GM19023 (cell line): ENCODE results near the gene ABCB4.
"Not testable (repeated sequence)": the region's sequence is repeated elsewhere in the genome, so short reads cannot be mapped to it uniquely, and the experiment has no call there.

Source experiments
- ATAC-seq: cut with Tn5 transposase; IDR thresholded peaks from one replicate; pipeline ENCODE4 v1.9.1; 2021; ENCODE audit warnings: mild to moderate bottlenecking, moderate library complexity; ENCODE audit not compliant: unreplicated experiment

The ABCB4 gene

GRCh38 chr7:87479951-87480350, 4.5 kb upstream of the ABCB4 start:
- ATAC-seq = no peak

GRCh38 chr7:87476179-87476557, 688 bp upstream of the ABCB4 start:
- ATAC-seq = no peak

GRCh38 chr7:87474533-87475358, 734 bp downstream of the ABCB4 start:
- peak; percentile 67 for ATAC-seq

DNA sequence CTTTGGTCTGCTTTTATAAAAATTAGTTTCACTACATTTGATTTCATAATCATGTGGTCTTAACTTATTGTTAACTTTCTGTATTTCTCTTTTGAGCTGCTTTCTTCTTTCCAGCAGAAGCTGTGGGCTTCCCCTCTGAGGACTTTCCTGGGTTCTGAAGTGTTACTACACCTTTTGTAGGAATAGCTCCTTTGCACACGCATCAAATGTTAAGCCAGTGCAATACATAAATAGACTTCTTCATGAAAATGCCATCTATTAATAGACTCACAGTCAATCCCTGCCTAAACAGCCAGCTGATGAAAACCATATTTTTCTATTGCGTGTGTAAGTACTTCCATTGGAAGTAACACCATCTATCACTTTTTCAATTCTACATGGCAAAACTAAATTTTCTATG, 1.5 kb downstream of the ABCB4 start:
- ATAC-seq = no peak

DNA sequence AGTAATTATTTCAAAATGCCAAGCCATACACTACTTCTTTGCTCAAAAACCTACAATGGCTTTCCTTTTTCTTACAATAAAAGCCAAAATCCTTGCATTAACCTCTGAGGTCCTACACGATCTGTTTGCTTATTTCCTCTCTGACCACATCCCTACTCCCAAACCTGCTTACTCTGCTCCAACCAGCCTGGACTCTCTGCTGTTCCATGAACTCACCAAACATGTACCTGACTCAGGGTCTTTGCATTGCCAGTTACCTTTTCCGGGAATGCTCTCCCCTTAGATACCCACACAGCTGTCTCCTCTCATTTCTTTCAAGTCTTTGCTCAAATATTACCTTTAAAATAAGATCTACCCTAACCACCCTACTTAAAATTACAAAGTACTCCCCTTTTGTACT, 2.3 kb downstream of the ABCB4 start:
- ATAC-seq = no peak

DNA sequence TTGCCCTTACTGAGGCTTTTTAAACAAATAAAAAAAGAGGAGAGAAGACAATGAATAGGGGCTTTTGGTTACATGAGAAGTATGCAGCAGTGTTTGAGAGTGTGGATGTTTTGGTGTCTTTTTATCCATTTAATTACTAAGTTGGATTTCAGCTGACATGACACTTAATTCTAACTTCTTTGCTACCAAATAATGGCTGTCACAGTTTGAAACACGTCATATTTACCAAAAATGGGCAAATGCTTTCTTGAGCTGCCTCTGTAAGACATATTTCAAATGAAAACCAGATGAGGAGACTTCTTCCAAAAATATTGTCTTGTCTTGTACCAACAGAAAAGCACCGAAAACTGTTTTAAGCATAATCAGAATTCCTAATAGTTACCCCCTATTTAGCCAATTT, 4.0 kb downstream of the ABCB4 start:
- no peak for ATAC-seq

DNA sequence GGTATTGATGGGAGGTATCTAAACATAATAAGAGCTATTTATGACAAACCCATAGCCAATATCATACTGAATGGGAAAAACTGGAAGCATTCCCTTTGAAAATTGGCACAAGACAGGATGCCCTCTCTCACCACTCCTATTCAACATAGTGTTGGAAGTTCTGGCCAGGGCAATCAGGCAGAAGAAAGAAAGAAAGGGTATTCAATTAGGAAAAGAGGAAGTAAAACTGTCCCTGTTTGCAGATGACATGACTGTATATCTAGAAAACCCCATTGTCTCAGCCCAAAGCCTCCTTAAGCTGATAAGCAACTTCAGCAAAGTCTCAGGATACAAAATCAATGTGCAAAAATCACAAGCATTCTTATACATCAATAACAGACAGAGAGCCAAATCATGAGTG, 6.3 kb downstream of the ABCB4 start:
- ATAC-seq = not testable (repeated sequence)

DNA sequence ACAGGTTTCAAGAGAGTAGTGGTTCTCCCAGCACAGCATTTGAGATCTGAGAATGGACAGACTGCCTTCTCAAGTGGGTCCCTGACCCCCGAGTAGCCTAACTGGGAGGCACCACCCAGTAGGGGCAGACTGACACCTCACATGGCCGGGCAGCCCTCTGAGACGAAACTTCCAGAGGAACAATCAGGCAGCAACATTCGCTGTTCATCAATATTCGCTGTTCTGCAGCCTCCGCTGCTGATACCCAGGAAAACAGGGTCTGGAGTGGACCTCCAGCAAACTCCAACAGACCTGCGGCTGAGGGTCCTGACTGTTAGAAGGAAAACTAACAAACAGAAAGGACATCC, 10.0 kb downstream of the ABCB4 start:
- not testable (repeated sequence) for ATAC-seq

DNA sequence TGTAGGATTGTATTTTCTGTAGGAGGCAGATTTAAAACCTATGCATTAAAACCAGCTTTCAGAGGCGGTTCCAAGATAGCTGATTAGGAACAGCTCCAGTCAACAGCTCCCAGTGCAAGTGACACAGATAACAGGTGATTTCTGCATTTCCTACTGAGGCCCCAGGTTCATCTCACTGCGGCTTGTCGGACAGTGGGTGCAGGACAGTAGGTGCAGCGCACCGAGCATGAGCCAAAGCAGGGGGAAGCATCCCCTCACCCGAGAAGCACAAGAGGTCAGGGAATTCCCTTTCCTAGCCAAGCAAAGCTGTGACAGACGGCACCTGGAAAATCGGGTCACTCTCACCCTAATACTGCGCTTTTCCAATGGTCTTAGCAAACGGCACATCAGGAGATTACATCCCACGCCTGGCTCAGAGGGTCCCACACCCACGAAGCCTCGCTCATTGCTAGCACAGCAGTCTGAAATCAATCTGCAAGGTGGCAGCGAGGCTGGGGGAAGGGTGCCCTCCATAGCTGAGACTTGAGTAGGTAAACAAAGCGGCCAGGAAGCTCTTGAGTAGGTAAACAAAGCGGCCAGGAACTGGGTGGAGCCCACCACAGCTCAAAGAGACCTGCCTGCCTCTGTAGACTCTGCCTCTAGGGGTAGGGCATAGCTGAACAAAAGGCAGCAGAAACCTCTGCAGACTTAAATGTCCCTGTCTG, 10.5 kb downstream of the ABCB4 start:
- not testable (repeated sequence) for ATAC-seq

DNA sequence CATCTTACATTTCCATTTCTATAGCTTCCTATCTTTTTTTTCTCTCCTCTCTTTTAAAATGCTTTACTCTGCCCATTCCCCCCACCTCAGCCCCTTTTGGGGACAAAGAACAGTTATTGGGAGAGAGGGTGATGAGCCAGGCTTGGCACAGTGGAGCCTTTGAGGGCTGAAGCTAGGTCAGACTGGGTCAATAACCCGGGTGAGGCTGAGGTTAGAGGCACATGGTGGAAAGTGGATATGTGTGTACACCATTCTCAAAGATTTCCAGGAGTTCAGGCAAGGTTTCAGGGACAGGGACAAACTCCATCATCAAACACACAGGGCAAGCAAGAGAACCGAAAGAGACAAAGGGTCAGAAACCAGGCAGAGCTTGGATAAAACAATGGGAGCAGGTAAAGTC, 11.5 kb downstream of the ABCB4 start:
- ATAC-seq = no peak

DNA sequence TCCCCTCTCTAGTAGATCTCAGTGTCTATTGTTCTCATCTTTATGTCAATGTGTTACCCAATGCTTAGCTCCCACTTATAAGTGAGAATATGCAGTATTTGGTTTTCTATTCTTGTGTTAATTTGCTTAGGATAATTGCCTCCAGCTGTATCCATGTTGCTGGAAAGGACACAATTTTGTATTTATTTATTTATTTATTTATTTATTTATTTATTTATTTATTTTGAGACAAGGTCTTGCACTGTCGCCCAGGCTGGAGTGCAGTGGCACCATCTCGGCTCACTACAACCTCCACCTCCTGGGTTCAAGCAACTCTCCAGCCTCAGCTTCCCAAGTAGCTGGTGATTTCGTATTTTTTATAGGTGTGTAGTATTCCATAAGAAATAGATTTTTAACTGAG, 15.0 kb downstream of the ABCB4 start:
- ATAC-seq = not testable (repeated sequence)

DNA sequence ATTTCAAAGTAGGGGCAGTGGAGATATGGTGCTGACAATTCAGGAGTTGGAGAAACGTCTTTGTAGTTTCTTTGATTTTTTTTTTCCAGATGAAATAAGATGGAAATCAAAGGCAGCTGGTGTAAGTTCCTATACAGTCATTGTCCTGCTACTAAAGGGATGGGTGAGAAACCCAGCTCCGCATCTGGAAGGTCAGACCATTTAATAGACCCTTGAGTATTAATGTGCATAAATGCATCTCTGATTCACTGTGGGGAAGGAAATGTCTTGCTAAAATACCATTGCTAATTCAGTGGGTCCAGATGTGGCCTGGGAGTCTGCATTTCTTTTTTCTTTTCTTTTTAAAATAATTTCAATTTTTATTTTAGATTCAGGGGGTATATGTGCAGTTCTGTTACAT, 15.5 kb downstream of the ABCB4 start:
- ATAC-seq = no peak

DNA sequence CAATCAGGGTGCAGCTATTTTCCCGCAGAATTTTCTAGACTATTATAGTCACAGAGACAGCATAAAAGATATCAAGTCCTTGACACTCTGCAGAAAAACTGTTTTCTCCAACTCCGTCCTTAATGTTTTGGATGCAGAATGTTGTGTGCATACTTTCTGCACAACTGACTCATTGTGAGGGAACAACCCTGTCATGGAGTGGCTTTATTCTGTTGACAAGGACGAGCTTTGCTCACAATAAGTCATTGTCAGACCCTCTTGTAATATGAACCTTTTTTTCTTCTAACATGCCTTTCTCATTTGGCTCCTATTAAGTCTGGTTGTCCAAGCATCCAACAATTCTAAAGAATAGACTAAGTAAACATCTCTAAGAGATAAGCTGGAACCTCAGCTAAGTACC, 17.3 kb downstream of the ABCB4 start:
- no peak for ATAC-seq

- ATAC-seq = no peak
Observed at GRCh38 chr7:87456247-87456646, 19.2 kb downstream of the ABCB4 start.

GRCh38 chr7:87452279-87452678, 23.2 kb downstream of the ABCB4 start:
- ATAC-seq = no peak

DNA sequence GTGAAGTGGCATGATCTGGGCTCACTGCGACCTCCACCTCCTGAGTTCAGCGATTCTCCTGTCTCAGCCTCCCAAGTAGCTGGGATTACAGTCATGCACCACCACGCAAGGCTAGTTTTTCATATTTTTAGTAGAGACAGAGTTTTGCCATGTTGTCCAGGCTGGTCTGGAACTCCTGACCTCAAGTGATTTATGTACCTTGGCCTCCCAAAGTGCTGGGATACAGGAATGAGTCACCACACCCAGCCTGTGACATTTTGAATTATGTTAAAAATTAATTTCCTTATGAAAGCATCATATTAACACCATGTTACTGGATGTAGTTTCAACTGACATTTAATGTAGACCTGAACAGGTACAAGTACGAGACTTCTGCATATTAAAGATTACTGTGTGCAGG, 24.3 kb downstream of the ABCB4 start:
- ATAC-seq = no peak

- no peak for ATAC-seq
Observed at GRCh38 chr7:87450706-87451105, 24.8 kb downstream of the ABCB4 start.

DNA sequence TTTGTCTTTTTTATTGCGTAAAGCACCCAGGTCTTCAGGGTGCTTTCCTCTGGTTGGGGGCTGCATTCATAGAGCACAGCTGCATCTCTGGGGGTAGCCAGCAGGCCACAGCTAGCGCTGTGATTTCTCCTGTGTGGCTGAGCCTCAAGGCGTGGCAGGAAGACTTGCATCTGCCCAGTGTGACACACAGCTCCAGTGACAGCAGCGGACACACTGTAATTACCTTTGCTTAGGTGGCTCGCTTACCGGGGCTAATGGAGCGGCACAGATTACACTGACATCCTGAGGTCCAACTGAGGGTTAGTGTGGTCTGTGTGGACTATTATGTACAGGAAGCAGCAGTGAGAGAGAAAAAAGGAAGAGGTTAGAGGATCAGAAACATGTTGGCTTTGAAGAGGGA, 27.1 kb downstream of the ABCB4 start:
- ATAC-seq = no peak

- ATAC-seq = no peak
Observed at GRCh38 chr7:87447116-87447635, 28.3 kb downstream of the ABCB4 start.

DNA sequence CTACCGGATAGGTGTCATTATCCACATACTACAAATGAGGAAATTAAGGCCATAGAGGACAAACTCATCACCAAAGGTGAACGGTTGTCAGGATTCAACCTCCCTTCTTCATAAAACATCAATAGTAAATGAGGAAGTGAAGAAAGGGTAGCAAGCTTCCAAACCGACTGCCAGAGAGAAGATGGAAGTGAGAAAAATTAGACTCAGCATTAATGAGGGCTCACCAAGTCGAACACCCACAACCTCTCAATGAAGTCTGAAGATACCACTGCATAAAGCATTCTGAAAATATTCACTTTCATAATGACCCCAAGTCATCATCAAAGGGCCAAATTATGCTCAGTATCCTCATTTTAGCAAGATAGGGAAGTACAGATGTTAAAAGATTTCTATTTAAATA, 29.6 kb downstream of the ABCB4 start:
- peak; percentile 86 for ATAC-seq

DNA sequence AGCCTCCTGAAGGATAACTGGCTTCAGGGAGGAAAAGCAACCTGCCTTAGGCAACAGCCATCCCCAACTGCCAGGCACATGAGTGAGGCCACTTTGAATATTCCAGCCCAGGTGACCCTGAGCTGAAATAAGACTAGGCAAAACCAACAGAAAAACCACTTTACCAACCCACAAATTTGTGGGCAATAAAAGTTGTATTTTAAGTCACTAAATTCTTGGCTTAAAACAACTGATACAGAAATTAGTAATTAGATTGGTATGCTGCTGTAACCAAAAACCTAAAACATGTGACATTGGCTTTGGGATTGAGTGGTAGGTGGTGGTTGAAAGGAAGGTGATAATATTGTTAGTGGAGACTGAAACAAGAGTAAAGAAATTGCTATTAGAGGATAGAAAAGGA, 39.9 kb downstream of the ABCB4 start:
- no peak for ATAC-seq

DNA sequence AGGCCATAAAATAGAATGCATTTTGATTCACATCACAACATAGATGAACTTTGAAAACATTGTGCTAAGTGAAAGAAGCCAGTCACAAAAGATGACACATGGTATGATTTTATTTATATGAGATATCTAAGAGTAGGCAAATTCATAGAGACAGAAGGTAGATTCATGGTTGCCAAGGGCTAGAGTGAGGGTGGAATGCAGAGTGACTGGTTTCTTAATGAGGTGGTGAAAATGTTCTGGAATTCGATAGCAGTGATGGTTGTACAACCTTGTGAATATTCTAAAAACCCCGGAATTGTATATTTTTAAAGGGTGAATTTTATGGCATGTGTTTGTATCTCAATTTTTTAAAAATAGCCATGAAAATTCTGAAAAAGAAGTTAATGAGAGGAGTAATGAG, 42.9 kb downstream of the ABCB4 start:
- ATAC-seq = no peak
